LoVo (cell line): ENCODE measurements around the gene IFT122.
"Not testable (repeated sequence)": the region's sequence is repeated elsewhere in the genome, so short reads cannot be mapped to it uniquely, and the experiment has no call there.

Experiments
- DNase-seq: peaks from one replicate; pipeline ENCODE4 v3.0.0-alpha.2; 2016; ENCODE audit warnings: low spot score

IFT122 gene

DNA sequence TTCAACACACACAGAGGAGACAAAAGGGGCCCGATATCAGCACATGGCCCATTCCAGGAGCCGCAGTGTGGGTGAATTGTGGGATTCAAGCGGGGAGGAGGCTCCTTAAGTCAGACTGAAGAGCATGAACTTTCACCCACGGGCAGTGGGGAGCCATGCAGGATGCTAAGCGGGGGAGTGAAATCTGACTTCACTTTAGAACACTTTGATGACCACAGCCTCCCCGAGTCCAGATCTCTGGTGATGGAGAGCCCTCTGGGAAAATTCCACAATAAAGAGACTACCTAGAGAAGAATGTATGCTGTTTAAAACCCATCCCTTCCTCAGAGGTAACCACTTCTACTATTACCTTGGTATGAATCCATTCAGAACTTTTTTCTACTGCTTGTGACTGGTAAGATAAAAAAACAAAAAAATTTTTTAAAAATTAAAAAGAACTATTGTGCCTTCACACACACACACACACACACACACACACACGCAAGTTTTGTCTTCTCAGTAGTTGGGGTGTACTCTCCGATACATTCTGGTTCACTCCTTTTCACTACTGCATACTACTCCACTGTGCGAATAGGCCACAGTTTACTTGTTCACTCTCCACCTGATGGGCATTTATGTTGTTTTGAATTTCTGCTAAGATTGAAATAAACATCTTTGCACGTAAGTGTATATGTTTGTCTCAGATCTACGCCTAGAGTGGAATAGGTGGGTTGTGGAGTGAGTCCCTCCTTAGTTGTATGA lies 100.9 kb downstream of the IFT122 start:
- DNase-seq = no peak

DNA sequence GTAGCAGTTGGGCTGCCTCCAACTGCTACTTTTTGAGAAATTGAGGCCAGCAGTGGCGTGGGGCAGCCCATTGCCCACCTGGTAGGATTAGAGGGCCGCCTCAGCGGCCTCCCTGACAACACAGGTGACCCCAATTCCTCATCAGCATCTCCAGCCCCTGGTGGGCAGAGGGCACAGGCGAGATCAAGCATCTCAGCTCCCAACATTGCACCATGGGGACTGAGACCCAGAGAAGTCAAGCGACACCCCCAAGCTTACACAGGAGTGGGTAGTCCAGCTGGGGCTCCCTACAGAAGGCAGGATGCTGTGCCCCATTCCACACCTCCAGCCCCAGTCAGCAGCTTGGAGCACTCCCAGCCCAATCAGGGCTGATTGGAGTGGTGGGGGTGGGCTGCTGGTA lies 102.7 kb downstream of the IFT122 start:
- DNase-seq = no peak

DNA sequence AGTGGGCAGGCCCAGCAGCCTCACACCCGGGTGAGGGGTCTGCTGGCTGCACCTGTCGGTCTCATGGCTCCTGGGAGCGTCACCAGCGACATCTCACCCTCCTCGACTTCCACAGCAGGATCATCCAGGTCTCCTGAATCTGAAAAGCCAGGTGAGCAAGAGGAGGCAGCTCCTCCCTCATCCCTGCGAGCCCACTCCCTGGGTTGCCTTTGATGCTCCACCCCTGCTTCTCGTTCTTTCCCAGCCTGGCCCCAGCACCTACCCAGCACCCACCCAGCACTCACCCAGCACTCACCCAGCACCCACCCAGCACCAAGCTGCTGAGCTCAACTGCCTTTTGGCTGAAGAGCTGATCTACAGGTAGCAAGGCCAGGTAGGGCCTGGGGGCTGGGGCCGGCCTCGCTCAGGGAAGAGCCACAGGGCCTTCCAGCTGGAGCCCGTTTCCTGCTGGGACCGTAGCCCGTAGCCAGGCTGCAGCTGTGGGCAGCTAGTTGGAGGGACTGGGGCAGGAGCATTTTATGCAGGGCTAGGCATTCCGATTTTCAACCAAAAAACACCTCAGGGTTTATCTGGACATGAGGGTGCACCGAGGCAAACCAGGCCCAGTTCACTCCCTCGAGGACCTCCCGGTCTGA lies 103.2 kb downstream of the IFT122 start, which contains the start of gene H1-8:
TSS of gene H1-8 (plus strand) at position 20 of the 635 bp plus-strand sequence. CDS start at position 64, 44 bp downstream.
- DNase-seq = no peak

DNA sequence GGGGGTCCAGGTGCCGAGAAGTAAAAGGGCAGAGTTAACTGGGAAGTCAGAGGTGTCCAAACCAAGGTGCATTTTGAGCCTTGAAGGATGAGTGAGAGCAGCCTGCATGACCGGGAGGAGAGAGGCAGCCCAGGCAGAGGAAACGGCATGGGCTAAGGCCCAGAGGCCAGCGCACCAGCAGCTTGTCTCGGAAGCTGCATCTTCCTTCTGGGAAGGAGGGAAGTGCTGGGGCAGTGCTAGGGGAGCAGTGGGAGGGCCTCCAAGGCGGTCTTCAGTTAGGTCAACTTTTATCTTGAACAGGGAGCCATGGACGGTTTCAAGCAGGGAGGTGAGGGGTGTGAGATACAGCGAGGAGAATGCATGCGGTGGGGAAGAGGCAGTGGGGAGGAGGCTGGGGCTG lies 104.0 kb downstream of the IFT122 start:
- DNase-seq = no peak

GRCh38 chr3:129545951-129546350 lies 105.9 kb downstream of the IFT122 start:
- not testable (repeated sequence) for DNase-seq

DNA sequence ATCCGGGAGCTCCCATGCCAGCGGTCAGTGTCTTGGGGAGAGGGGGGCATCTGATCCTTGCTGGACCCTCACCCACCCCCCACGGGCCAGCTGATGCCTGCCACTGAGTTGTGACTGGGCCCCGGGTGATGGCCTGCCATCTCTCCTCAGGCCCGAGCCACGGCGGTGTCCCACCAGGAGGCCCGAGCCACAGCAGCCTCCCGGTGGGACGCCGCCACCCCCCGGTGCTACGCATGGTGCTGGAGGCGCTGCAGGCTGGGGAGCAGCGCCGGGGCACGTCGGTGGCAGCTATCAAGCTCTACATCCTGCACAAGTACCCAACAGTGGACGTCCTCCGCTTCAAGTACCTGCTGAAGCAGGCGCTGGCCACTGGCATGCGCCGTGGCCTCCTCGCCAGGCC lies 107.2 kb downstream of the IFT122 start:
- DNase-seq = no peak

DNA sequence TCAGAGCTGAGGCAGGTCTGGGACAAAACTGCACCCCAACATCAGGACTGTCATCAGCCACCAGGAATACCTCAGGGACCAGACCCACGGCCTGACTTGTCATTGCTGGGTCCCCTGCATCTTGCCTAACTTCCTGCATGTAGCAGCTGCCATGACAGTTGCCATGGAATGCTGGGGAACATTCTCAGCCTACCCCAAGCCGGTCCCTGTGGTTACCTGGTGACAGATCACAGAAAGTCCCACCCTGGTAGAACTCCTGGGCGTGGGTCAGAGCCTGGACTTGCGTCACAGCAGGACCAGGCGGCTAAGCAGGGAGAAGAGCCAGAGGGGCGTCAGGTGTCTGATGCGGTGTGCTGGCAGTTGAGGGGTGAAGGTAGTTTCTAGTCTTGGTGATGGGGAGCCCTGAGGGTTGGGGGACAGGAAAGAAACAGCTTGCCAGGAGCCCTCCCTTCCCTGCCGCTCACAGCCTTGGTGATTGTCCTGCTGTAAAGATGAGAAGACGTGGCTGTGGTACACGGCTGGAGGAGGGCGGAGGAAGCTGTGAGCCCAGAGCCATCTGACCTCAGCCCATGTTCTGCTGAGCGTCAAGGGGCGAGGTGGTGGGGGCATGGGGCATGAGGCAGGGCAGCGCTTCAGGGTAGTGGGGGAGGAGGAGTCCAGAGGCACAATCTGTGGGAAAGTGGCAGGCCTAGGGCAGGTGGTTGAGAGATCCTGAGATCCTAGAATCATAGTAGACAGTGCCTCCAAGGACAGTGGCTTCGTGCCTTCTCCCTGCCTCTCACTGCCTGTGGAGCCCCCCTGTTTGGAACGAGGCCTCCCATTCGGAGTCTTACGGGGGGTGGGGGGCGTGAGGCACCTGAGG lies 108.3 kb downstream of the IFT122 start:
- no peak for DNase-seq

DNA sequence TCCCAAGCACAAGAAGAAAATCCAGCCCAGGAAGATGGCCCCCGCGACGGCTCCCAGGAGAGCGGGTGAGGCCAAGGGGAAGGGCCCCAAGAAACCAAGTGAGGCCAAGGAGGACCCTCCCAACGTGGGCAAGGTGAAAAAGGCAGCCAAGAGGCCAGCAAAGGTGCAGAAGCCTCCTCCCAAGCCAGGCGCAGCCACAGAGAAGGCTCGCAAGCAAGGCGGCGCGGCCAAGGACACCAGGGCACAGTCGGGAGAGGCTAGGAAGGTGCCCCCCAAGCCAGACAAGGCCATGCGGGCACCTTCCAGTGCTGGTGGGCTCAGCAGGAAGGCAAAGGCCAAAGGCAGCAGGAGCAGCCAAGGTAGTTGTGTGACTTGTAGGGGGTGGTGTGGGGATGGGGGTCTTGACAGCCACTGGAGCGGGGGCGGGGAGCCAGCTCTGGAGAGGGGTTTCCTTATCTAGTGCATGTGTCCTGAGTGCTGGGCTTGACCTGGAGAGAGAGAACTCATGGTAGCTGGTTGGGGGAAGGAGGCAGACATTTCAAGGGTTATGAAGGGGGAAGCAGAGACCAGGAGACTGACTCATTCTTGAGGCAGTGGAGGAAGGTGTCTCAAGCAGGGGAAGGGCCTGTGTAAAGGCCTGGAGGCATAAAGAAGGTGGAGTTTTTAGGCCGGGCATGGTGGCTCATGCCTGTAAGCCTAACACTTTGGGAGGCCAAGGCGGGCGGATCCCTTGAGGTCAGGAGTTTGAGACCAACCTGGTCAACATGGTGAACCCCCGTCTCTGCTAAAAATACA lies 109.2 kb downstream of the IFT122 start:
- peak; percentile 6 for DNase-seq

DNA sequence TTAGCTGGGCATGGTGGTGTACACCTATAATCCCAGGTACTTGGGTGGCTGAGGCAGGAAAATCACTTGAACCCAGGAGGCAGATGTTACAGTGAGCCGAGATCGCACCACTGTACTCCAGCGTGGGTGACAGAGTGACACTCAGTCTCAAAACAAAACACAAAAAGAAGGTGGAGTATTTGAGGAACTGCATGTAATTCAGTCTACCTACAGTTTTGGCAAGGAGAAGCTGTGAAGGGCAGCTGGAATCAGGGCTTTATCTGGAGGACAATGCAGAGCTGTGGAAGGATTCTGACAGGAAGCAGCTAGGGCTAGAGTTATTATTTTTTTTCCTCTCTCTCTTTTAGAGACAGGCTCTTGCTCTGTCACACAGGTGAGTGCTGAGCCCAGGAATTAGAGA lies 109.8 kb downstream of the IFT122 start:
- DNase-seq = no peak

DNA sequence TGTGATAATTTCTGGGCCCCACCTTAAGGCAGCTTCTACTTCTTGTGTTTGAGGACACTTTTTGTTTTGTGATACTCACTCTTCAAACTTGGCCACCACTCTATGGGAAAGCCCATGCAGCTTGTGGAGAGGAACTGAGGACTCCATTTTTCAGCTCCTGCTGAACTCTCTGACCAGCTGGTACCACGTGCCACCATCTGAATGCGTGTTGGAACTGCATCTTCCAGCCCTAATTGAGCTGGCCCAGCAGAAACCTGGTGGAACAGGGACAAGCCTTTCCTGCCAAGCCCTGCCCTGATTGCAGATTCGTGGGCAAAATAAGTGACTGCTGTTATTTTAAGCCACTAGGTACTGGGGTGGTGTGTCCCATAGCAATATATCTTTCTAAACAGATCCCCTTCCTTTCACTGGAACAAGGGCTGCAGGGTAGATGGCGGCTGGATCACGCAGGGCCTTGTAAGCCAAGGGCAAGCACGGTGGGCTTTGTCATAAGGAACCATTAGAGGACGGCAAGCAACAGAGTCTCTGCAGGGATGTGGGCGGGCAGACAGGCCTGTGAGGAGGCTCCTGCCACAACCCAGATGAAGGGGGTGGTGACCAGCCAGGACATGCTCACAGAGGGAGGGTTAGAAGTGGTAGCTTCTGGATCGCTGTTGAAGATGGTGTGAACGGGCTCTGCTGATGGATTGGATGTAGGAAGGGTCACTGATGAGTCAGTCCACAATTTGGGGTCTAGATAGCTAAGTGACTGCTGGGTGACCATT lies 112.4 kb downstream of the IFT122 start:
- DNase-seq = no peak

GRCh38 chr3:129553171-129553570 lies 113.1 kb downstream of the IFT122 start:
- DNase-seq = no peak

GRCh38 chr3:129553719-129554118 lies 113.7 kb downstream of the IFT122 start:
- no peak for DNase-seq

DNA sequence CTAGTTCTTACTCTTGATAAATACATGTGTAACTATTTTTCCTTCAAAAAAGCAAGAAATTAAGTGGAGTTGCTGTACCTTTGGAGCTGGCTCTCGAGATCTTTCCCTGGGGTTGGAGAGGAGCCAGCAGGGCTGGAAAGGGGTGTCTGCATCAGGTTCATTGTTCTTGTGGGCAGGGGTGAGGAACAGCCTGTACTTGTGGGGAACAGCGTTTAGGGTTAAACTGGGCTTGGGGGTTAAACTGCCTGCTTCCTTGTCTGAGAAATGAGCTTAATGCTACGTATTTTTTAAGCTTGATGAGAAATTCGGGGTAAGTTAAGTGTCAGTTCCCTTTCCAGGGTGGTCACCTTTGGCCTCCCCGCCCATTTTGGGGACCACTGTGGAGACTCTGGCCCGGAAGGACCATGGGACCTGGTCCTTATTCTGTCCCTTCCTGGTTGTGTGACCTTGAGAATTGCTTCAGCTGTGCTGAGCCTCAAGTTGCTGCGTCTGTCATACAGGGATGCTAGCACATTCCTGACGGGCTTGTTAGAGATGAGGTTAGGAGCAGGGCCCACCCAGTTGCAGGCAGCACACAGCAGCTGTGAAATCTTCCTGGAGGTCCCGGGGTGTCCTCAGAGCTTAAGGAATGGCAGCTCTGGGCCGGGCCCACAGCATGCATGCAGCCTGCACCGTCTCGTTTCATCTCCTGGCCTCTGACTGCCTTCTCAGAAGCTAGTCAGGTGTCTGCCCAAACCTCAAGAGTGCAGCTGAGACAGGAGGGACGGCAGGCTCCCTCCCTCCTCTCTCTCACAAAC lies 114.5 kb downstream of the IFT122 start:
- no peak for DNase-seq

DNA sequence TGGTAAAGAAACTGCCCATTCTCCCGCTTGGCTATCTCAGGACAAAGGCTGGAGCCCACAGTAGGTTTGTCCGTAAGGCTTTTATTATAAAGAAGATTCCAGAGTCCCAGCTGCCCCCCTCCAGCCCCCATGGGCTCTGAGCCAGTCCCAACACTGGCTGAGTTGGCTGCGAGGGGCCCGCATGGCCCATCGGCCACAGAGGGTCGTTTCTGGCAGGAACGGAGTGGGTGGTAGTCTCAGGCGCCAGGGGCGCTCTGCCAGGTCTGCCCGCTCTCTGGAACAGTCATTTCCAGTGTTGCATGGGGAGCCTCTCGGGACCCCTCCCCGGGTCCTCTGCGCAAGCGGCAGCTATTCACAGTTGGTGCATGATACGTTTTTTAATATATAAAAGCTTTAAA lies 115.1 kb downstream of the IFT122 start:
- DNase-seq = no peak

DNA sequence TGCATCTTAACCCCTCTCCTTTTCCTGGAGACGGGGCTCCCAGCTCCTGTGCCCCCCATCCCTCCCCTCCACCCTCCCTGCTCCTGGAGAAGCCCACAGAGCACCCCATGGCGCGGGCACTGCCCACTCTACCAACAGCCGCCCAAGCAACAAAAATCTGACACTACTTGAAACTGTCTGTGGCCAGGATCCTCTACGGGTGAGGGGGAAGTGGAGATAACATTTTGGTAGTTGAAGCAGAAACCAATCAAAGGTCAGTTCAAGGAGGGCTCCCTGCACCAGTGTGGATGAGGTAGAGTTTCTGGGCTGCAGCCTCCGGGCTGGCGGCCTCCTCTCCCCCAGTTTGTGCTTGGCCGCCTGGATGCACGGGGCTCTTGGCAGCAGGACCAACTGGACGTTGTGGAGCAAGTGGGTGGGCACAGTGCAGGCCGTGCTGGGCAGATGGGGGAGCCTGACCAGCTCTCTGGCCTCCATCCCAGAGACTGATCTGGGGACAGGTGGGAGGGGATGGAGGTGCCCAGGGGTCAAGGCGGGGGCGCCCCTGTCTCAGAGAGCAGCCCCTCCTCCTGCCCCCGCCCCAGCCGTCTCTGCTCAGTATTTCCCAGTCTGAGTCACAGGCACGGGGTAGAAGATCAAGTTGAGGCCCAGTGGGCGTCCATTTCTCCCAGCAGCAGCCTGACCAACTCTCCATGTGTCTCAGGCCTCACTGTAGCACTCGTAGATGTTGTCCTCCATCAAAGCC lies 115.8 kb downstream of the IFT122 start:
- no peak for DNase-seq

- DNase-seq = no peak
These were observed 116.3 kb downstream of the IFT122 start for GRCh38 chr3:129556358-129556695.

DNA sequence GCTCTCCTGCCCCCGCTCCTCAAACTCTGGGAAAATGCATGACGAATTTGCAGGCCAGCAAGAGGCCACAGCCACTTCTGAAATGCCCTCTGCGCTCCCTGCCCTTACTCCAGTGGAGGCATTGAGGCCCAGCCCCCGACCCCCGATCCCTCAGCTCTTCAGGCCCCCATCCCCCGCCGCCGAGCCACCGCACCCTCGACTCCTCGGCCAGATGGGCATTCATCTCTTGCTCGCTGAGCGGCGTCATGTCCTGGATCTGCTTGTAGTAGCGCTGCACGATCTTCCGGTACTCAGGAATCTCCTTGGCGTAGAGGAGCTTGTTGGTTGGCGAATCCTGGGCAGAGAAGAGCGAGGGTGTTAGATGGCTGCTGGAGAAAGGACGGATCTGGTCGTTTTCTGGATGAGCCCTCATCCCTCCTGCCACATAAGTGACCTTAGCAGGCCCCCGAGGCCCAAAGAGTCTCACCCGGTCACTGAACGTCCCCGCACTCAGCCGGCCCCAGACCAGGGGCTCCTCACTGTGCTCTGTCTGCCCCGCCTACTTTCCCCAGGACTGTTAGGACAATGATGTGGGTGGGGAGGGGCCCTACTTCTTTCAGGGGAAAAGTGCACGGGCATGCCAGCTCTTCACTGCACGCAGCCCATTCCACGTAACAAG lies 117.0 kb downstream of the IFT122 start:
- no peak for DNase-seq

- no peak for DNase-seq
These were observed 117.5 kb downstream of the IFT122 start for GRCh38 chr3:129557548-129557894.

DNA sequence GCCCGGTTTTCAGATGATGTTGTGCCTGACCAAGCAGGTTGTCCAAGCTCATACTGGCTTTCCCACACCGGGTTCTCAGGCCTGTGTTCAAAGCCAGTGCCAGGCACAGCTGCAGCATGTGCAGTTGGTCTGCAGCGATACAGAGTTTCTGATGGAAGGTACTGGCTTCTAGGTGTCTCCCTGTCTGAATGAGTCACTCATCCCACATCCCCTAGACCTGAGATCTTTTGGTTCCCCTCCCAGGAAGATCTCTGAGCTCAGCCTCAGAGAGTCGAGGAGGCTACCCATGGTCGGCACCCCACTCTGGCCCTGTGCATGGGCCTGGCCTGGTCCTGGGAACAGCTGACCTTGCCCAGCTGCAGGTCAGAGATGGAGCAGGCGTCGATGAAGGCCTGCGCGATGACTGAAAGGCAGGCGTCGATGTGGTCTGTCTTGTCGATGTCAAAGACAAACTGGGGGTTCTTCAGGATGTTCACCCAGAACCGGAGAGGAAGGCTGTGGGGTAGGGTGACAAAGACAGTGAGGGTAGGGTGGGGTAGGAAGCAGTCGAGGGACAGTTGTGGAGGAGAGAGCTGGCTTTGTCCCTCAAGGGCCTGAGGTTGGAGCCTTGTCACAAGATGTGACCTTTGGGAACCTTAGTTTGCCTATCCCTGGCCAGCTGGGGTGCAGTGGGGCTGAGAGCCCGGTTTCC lies 118.2 kb downstream of the IFT122 start:
- no peak for DNase-seq
